Sigmoid colon (tissue), 3 donors: ENCODE data around the gene QRFP.

ENCODE experiments used
- CTCF ChIP-seq, 4 experiments: fragments of 450-650 bp in 3 of 4; fragments of 200-600 bp in 1 of 4; IDR thresholded peaks; one replicate each; pipeline ENCODE4 v1.5.1; 2016 to 2019; ENCODE audit warnings: antibody characterized with exemption in 4 of 4, mild to moderate bottlenecking in 3 of 4, moderate library complexity in 2 of 4
- POLR2A ChIP-seq, 2 donors: fragments of 450-650 bp; IDR thresholded peaks; one replicate each; pipeline ENCODE4 v1.6.1; 2016; ENCODE audit warnings: antibody characterized with exemption in 2 of 2, mild to moderate bottlenecking in 2 of 2, moderate library complexity in 2 of 2

DNA sequence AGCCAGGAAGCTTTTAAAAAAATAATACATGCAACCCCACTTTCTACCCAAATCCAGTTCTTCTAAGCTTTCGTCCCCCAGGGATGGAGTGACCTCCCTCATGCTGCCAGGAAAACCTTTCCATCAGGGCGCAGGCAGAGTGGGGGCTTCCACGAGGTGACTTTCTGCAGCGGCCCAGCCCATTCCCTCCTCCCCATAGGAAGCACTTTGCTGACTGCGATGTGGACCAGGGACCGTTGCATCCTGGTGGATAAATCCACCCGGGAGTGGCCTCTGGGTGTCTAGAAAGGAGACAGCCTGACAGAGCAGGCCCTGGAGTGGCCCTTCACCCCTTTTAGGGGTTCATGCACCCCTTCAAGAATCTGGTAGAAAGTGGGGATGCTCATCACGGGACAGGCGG, 1.6 kb downstream of the QRFP start:
- no peak for TF ChIP-seq POLR2A (IDR thresholded peaks at IDR 0.05)
- TF ChIP-seq CTCF (IDR thresholded peaks at IDR 0.05): no peak
